Measurements from ENCODE around the gene BNIP3.
A peak's percentile ranks its signal among the peaks of the same experiment; 100 is the strongest.
"Not testable (repeated sequence)": the region's sequence is repeated elsewhere in the genome, so short reads cannot be mapped to it uniquely, and the experiment has no call there.

BNIP3 gene

DNA sequence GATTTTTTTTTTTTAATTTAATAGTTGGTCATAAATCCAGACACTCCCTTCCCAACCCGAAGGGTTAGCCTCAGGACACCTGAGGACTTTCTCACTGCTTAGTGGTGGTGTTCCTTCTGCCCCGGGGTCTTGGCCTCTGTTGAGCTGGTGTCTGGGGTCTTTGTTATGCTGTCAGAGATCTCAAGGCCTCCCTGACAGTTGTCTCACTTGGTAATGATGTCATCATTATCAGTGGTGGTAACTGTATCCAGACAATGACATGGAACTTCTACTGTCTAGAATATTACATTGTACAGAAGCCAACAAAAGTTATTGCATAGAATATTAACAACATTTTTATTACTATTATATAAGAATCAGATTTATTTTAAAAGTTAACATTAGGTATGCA, 48.0 kb downstream of the BNIP3 start:
- no peak for DNase-seq (ENCODE audit: extremely low spot score, insufficient read length, low read depth)
- FAIRE-seq: no peak

- no peak for FAIRE-seq
- no peak for DNase-seq (ENCODE audit: extremely low spot score, insufficient read length, low read depth)
Observed at GRCh38 chr10:131933016-131933695, 48.6 kb downstream of the BNIP3 start.

GRCh38 chr10:131931981-131932380, 49.7 kb downstream of the BNIP3 start:
- no peak for FAIRE-seq
- no peak for DNase-seq (ENCODE audit: extremely low spot score, insufficient read length, low read depth)

DNA sequence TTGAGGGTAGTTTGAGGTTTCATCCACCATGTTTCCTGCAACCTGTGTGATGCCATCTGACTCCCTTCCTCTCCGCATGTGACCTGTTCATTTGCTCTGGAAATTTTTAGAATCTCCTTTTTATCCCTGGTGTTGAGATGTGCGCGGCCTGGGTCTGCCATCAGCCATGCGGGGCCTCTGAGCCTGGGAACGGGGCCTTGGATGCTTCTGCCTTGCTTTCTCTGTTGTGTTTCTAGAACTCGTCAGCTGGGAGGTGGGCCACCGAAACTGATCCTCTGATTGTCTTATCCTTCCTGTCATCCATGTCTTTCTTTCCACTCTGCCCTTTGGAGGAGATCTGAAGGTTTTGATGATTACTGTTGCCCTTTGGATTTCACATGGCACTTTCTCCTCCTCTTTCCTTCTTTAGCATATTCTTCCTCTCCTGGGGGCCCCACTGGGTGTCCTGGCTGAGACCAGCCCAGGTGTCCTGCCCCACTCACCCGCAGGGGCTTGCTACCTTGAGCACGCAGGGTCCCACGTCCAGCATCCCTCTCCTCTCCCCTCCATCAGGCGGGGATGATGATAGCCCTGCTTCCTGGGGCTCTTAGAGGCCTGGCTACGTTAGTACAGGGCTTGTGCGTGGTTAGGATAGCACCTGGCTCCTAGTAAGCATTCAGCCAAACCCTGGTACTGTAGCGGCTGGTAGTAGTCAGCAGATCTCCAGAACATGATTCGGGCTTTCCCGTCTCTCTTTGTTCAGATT, 51.0 kb downstream of the BNIP3 start:
- DNase-seq (ENCODE audit: extremely low spot score, insufficient read length, low read depth) (no peak), FAIRE-seq (no peak)

- FAIRE-seq: no peak
- no peak for DNase-seq (ENCODE audit: extremely low spot score, insufficient read length, low read depth)
Observed at GRCh38 chr10:131930150-131930549, 51.6 kb downstream of the BNIP3 start.

- DNase-seq (ENCODE audit: extremely low spot score, insufficient read length, low read depth): no peak
- FAIRE-seq: no peak
Observed at GRCh38 chr10:131929122-131929845, 52.4 kb downstream of the BNIP3 start.

DNA sequence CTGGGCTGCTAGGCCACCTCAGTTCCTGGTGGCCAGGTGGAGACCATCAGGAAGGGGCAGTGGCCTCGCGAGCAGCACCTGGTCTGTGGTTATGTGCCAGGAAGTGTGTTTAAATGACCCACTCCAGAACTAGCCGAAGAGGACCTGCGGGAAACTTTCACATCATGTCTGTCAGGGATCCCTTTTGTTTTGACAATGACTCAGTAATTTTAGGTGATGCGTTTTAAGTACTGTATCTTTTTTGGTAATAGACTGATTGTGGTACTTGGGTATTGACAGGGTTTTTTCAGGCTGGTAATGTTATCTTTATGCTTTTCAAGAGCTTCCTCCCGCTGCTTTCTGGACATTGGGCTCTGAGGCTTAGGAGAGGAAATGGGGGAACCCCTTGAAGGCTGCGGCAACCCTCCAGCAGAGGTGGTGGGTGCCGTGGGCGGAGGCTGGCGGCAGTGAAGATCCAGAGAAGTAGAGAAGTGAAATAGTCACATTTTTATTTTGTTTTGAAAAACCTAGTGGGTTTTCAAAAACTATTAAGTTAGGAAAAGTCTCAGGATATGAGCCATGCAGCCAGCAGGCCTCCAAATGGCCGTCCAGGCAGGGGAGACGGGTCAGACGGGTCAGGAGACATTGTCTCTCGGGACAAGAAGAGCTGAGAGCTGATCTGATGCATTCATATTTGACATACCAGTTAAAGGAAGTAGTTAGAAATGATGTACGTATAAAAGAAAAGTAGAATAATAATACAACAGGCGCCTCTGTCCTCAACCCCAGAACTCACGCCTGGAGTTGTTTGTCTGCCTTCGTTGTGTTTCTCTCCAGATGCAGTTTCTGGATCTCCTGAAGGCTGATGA, 53.3 kb downstream of the BNIP3 start:
- DNase-seq (ENCODE audit: extremely low spot score, insufficient read length, low read depth) (peak; percentile 23), FAIRE-seq (peak; percentile 88)

- DNase-seq (ENCODE audit: extremely low spot score, insufficient read length, low read depth): no peak
- no peak for FAIRE-seq
Observed at GRCh38 chr10:131926743-131927595, 54.8 kb downstream of the BNIP3 start.

- FAIRE-seq (no peak), DNase-seq (ENCODE audit: extremely low spot score, insufficient read length, low read depth) (no peak)
Observed at GRCh38 chr10:131926253-131926652, 55.5 kb downstream of the BNIP3 start.

GRCh38 chr10:131925716-131926115, 56.0 kb downstream of the BNIP3 start:
- DNase-seq (ENCODE audit: extremely low spot score, insufficient read length, low read depth) (no peak), FAIRE-seq (no peak)

DNA sequence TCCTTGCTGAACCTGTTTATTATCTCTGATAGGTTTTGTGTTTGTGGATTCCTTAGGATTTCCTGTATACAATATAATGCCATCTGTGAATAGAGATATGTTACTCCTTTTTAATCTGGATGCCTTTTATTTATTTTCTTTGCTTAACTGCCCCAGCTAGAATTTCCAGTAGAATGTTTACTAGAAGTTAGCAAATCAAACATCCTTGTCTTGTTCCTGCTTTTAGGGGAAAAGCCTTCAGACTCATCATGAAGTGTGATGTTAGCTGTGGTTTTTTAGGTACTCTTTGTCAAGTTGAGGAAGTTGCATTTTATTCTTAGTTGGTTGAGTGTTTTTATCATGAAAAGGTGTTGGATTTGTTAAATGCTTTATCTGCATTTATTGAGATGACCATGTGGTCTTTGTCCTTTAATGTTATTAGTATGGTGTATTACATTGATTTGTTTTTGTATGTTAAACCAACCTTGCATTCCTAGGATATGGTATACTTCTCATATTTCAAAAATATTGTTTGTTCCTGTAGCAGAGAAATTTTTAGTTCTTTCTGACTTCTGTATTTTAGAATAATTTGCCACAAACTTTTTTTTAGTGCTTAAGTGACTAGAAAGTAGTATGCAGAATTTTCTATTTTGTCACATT, 56.6 kb downstream of the BNIP3 start:
- peak; percentile 31 for FAIRE-seq
- DNase-seq (ENCODE audit: extremely low spot score, insufficient read length, low read depth): no peak

- no peak for DNase-seq (ENCODE audit: extremely low spot score, insufficient read length, low read depth)
- FAIRE-seq: no peak
Observed at GRCh38 chr10:131923038-131923756, 58.5 kb downstream of the BNIP3 start.

- no peak for DNase-seq (ENCODE audit: extremely low spot score, insufficient read length, low read depth)
Observed at GRCh38 chr10:131921184-131921583, 60.5 kb downstream of the BNIP3 start.

DNA sequence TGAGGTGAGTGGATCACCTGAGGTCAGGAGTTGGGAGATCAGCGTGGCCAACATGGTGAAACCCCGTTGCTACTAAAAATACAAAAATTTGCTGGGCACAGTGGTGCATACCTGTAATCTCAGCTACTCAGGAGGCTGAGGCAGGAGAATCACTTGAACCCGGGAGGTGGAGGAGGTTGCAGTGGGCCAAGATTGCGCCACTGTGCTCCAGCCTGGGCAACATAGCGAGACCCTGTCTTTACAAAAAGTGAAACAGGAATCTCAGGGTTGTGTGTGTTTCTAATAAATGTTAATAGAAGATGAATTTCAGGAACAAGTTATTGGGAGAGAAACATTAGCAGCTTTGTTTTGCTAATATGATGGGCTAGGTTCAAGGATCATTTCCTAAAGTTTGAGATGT, 61.0 kb downstream of the BNIP3 start:
- DNase-seq (ENCODE audit: extremely low spot score, insufficient read length, low read depth): no peak

More at GRCh38 chr10:131921184-131921583, 60.5 kb downstream of the BNIP3 start:
- FAIRE-seq: no peak

DNA sequence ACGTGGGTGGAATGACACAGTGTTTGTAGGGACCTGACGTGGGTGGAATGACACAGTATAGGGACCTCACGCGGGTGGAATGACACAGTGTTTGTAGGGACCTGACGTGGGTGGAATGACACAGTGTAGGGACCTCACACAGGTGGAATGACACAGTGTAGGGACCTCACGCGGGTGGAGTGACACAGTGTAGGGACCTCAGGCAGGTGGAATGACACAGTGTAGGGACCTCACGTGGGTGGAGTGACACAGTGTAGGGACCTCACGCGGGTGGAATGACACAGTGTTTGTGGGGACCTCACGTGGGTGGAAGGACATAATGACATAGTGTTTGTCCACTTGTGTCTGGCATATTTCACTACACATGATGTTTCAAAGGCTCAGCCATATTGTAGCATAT, 61.6 kb downstream of the BNIP3 start:
- FAIRE-seq (no peak), DNase-seq (ENCODE audit: extremely low spot score, insufficient read length, low read depth) (no peak)

More for the DNA sequence above, 61.0 kb downstream of the BNIP3 start:
- FAIRE-seq: no peak

GRCh38 chr10:131919461-131919860, 62.3 kb downstream of the BNIP3 start:
- DNase-seq (ENCODE audit: extremely low spot score, insufficient read length, low read depth); FAIRE-seq: not testable (repeated sequence)

Measured in GM18507 (cell line).